Measurements from ENCODE around the gene FAHD2A. TPM values are rescaled to one million over a fixed set of nuclear protein-coding genes. Genes with fewer than 3 reads are reported as not detected.

The FAHD2A gene
- total and polyA plus RNA-seq, 2 experiments from 2014 or later = 27.6 to 51.0 TPM

DNA sequence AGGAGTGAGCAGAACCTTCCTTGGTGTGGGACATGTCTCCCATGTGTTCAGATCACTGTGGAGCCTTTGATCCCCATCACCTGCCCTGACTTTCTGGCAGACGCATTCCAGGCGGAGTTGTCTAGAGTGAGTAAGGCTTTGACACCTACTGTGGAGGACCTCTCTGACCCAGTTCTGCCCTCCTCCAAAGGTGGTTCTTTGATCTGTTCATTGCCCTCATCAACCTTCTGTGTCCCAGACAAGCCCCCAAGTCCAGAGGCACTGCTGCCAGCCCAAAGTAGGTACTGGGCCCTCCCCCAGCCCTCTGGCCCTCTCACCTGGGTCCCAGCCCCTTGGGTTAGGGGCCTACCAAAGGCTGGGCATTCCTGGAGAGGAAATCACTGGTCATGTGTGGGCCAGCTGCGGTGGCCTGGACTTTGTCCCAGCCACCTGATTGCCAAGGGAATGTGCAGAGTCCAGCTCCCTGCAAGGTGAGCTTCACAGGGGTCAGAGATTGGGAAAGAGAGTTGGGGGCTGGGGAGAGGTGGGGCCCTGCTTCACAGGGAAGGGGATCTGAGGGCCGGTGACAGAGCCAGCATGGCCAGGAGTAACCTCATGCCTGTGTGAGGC is 12.1 kb upstream of the FAHD2A start (continued):
- TF ChIP-seq ZNF462 (CRISPR knock-in tag; IDR thresholded peaks at IDR 0.05) (no peak), POLR2AphosphoS5 (IDR thresholded peaks at IDR 0.05; ENCODE audit: low read depth) (no peak)

GRCh38 chr2:95390881-95391321 is 11.6 kb upstream of the FAHD2A start:
- H3F3A ChIP-seq (replicated peaks; ENCODE audit: low read depth) = no peaks in the 10 kb centered on the region
- no peaks in the 10 kb centered on the region for H3K4me1 ChIP-seq (ENCODE audit: insufficient read depth)
- no peak overlapping the region for H2AFZ ChIP-seq
- DNase-seq (ENCODE audit: low spot score) (no peak), ATAC-seq (no peak)
- H3K36me3 ChIP-seq (ENCODE audit: insufficient read depth) = no peaks in the 10 kb centered on the region
- no peak overlapping the region for H3K4me2 ChIP-seq
- no peak for TF ChIP-seq ETS1 (IDR thresholded peaks at IDR 0.05)
- no peak for TF ChIP-seq CREB1 (CRISPR knock-in tag; IDR thresholded peaks at IDR 0.05; ENCODE audit: low read depth)
- no peak for TF ChIP-seq REST (IDR thresholded peaks at IDR 0.05; ENCODE audit: unreplicated experiment)
- no peak for TF ChIP-seq NANOG (IDR thresholded peaks at IDR 0.05; ENCODE audit: borderline replicate concordance)
- no peak for TF ChIP-seq EZH2phosphoT487 (IDR thresholded peaks at IDR 0.05; ENCODE audit: unreplicated experiment)
- TF ChIP-seq POLR2AphosphoS5 (IDR thresholded peaks at IDR 0.05; ENCODE audit: low read depth) = no peak
- Mint-ChIP-seq H3K4me1 (no peaks in the 10 kb centered on the region; the same call in 1 of the 3 replicates), H3K9me3 (peaks cover 2% of the 10 kb centered on the region; the same call in 2 of the 3 replicates), H3K27ac (no peak overlapping the region), H3K36me3 (ENCODE audit: low read depth) (no peaks in the 10 kb centered on the region), H3K27me3 (ENCODE audit: insufficient read depth, low read depth, poor library complexity) (peaks cover 18% of the 10 kb centered on the region), H3K4me3 (no peak overlapping the region)
- no peak overlapping the region for H3K4me3 ChIP-seq
- H3K27ac ChIP-seq (ENCODE audit: low read depth) = no peak overlapping the region
- H4K20me1 ChIP-seq (replicated peaks; ENCODE audit: insufficient read depth) = no peaks in the 10 kb centered on the region
- no peaks in the 10 kb centered on the region for H3K9me2 ChIP-seq (ENCODE audit: insufficient read depth)
- 0 out of 2 replicates have a peak, but pooled peaks cover 3% of the 10 kb centered on the region for H3K27me3 ChIP-seq (ENCODE audit: insufficient read depth)
- no peaks in the 10 kb centered on the region for H3K79me2 ChIP-seq (replicated peaks; ENCODE audit: insufficient read depth)

Measured in GM23338 (cell line).